Fibroblast of villous mesenchyme (primary cell): ENCODE data around the gene TTYH3. TPM values are rescaled to one million over a fixed set of nuclear protein-coding genes. Genes with fewer than 3 reads are reported as not detected.
"Not testable (repeated sequence)": the region's sequence is repeated elsewhere in the genome, so short reads cannot be mapped to it uniquely, and the experiment has no call there.

Experiments used
- DNase-seq: peaks from one replicate; pipeline ENCODE4 v3.0.0-alpha.2; 2010; ENCODE audit warnings: low read depth
- H3K4me3 ChIP-seq: 2 replicates; pipeline ENCODE4 v1.5.1; 2011; ENCODE audit warnings: low read depth, mild to moderate bottlenecking, low read length
- total RNA-seq: library from RNA; depleted of rRNA; stranded (reverse); fragments of >200 nt; gene quantifications from 2 replicates; pipeline ENCODE4 v1.2.3, GENCODE V29; 2012
- TF ChIP-seq, protein P1 (sequence below): IDR thresholded peaks from 2 replicates; pipeline ENCODE4 v1.5.1; 2012; ENCODE audit warnings: low read depth, mild to moderate bottlenecking, low read length; ENCODE audit not compliant: insufficient read depth

The TTYH3 gene
- total RNA-seq, 1 donor, result 61.3 TPM

DNA sequence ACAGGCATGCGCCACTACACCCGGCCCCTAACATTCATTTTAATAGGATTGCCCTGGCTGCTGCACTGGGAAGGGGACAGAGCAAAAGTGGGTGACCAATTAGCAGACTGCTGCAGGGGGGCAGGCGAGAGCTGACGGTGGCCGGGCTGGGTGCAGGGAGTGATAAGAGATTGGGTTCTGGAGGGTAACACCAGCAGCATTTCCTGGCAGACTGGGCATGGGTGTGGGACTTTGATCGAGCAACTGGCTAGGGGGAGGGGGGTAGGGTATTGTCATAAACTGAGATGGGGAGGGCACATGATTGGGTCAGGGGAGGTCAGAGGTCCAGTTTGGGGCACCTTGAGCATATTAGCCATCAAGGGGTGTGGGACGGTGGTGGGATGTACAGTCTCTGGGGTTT lies 36.1 kb downstream of the TTYH3 start:
- no peak for DNase-seq
- TF ChIP-seq, protein P1, sequence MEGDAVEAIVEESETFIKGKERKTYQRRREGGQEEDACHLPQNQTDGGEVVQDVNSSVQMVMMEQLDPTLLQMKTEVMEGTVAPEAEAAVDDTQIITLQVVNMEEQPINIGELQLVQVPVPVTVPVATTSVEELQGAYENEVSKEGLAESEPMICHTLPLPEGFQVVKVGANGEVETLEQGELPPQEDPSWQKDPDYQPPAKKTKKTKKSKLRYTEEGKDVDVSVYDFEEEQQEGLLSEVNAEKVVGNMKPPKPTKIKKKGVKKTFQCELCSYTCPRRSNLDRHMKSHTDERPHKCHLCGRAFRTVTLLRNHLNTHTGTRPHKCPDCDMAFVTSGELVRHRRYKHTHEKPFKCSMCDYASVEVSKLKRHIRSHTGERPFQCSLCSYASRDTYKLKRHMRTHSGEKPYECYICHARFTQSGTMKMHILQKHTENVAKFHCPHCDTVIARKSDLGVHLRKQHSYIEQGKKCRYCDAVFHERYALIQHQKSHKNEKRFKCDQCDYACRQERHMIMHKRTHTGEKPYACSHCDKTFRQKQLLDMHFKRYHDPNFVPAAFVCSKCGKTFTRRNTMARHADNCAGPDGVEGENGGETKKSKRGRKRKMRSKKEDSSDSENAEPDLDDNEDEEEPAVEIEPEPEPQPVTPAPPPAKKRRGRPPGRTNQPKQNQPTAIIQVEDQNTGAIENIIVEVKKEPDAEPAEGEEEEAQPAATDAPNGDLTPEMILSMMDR, result no peak
- no peak overlapping the region for H3K4me3 ChIP-seq

DNA sequence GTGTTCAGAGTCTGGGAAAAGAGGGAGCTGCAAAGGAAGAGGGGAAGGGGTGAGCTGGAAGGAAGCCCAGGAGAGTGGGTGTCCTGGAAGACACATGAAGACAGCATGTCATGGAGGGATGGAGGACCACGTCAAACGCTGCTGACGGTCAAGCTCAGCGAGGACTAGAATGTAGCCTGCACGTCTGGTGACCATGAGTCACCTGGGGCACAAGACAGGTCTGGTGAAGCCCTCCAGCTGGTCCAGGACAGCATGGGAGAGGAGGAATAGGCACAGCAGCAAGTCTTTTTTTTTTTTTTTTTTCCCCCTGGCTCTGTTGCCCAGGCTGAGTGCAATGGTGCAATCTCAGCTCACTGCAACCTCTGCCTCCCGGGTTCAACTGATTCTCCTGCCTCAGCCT lies 36.6 kb downstream of the TTYH3 start:
- no peak overlapping the region for H3K4me3 ChIP-seq
- TF ChIP-seq, protein P1, result no peak
- peak; percentile 81 for DNase-seq

DNA sequence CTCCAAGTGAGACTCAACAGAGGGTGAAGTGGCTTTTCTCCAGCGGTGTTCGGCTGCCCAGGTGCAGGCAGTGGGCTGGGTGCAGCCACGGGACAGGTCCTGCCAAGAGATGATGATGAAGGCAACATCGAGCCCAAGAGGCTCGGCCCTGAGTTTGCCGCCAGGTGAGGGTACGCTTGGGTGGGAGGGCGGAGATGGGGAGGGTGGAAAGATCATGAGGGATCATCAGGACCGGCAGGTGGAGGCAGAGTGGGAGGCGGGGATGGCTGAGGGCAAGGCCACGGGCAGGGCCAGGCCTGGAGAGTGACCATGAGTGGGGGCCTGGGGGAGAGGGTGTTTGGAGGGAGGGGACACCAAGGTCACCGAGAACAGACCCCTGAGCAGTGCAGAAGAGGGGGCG lies 38.4 kb downstream of the TTYH3 start:
- TF ChIP-seq, protein P1, result no peak
- DNase-seq, result no peak
- no peak overlapping the region for H3K4me3 ChIP-seq

DNA sequence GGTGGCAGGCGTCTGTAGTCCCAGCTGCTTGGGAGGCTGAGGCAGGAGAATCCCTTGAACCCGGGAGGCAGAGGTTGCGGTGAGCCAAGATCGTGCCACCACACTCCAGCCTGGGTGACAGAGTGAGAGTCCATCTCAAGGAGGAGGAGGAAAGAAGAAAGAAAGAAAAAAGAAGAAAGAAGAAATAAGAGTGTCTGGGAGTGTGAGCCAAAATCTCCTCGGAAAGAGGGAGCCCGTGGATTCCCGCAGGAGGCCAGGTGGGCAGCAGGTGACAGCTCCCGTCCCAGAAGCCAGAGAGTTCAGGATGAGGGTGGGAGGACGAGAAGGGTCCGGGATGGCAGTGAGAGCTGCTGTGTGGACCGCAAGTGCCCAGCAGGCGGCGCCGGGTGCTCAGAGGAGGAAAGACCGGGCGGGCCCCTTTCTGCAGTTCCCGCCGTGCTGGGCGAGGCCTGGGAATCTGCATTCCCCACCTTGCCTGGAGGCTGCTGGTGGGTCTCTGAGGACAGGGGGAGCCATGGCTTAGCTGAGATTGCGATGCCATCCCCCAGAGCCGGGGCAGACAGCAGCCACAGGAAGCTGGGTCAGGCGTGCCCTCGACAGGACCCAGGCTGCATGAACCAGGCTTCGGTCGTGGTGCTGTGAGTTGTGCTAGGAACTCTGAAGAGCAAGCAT lies 39.1 kb downstream of the TTYH3 start:
- TF ChIP-seq, protein P1, result peak; percentile 87
- H3K4me3 ChIP-seq, result no peak overlapping the region
- peak; percentile 55 for DNase-seq

DNA sequence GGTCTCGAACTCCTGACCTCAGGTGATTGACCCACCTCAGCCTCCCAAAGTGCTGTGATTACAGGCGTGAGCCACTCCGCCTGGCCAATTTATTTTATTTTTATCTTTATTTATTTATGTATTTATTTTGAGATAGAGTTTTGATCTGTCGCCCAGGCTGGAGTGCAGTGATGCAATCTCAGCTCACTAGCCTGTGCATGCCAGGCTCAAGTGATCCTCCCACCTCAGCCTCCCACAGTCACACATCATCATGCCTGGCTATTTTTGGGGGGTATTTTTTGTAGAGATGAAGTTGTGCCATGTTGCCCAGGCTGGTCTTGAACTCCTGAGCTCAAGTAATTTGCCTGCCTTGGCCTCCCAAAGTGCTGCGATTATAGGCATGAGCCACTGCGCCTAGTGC lies 41.4 kb downstream of the TTYH3 start:
- not testable (repeated sequence) for DNase-seq, H3K4me3 ChIP-seq

DNA sequence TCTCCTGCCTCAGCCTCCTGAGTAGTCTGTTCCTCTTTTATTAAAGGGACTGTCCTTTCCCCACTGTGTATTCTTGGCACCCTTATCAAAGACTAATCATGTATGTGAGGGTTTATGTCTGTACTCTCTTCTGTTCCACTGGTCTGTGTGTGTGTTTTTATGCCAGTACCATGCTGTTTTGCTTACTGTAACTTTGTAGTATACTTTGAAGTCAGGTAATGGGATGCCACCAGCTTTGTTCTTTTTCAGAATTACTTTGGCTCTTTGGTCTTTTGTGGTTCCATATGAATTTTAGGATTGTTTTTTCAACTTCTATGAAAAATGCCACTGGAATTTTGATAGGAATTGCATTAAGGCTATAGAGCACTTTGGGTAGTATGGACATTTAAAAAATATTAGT lies 42.1 kb downstream of the TTYH3 start:
- TF ChIP-seq, protein P1, result no peak
- H3K4me3 ChIP-seq, result no peak overlapping the region
- no peak for DNase-seq

DNA sequence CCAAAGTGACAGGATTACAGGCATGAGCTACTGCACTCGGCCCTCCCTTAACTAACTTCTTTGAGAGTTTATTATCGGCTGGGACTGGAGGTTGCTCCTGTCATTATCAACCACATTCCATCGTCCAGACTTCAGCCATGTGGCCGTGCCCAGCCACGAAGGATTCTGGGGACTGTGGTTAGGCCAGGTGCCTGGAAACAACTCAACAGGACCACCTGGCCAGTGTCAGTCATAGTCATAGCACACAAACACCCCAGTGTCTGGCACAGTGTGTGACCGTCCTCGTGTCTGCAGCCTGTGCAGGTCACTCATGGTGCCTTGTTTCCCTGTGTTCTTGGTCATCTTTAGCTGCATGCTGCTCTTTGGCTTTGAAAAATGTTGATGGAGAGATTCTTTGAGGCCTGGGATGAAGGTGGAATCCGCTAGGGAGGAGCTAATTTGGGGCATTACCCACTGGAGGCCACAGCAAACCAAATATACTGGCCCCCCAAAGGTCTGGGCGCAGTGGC lies 43.5 kb downstream of the TTYH3 start:
- TF ChIP-seq, protein P1, result no peak
- DNase-seq, result no peak

DNA sequence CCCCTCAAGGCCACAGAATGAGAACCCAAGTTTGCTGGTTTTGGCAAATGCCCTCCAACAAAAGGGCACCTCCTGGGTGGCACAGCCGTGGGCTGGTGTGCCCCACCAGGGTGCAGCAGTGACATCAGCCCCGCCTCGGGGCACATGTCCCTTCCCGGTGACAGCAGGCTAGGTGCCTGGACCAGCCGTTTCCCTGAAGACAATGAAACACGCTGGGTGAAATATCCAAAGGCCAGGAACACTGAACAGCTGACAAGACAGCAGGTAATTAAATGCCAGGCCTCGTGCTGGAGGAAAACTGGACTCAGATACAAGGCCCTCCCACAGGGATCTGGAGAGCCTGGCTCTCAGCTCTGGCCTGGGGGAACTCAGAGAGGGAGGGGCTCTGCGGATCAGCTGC lies 44.8 kb downstream of the TTYH3 start:
- DNase-seq, H3K4me3 ChIP-seq: not testable (repeated sequence)

More for the DNA sequence above, 43.5 kb downstream of the TTYH3 start:
- no peak overlapping the region for H3K4me3 ChIP-seq

DNA sequence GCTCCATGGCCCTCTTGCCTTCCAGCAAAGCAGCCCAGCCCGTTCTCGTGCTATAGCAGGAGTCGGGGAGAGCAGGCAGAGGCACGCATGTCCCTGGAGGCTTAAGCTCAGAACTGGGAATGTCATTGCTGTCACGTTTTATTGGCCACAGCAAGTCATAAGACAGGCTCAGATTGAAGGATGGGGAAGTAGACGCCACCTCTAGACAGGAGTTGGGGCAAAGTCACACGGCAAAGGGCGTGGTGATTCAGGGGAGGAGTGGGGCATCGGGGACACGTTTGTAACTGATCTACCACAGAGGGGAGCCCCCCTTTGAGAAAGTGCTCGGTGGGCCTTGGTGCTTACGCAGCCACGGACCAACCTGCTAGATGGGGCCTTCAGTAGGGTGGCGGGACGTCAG lies 46.7 kb downstream of the TTYH3 start:
- not testable (repeated sequence) for H3K4me3 ChIP-seq, DNase-seq

DNA sequence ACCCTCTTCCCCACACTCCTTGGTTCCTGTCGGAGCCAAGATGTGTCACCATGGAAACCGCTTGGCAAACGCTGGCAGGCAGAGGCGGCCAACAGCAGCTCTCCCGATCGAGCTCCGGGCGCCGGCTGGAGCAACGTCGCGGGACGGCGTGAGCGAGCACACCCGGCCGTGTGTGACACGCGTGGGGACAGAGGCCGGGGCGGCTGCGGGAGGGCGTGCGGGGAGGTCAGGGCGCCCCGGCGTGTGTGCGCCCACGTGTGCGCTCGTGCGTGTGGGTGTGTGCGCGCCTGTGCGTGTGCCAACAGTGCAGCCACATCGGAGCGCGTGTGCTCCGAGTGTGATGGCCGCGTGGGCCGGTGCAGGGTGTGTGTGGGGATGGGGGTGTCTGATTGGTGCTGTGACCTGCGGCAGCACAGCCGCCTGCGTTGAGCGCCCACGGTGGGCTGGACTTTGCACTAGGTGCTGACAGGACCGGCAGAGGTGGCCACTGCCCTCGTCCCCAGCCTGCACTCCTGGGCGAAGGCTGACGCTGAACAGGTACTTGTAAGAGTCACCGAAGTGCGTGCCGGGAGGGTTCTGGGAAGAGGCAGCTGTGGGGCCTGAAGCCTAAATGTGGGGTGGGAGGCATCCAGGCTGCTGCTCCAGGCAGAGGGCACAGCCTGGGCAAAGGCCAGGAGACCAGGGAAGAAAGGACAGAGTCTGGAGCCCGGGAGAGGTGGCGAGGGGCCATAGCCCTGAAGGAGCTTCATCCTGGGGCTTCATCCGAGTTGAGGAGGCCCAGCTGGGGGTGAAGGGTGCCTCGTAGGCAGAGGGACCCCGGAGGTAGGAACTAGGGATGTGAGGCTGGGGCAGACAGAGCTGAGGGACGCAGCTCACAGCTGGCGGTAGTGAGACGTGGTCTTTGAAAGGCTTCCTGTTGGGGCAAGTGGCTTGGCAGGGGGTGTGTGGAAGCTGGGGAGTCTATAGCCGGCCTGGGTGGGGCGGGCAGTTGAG lies 47.6 kb downstream of the TTYH3 start:
- H3K4me3 ChIP-seq, DNase-seq: not testable (repeated sequence)
